ENCODE data around the gene EMSY. TPM values are rescaled to one million over a fixed set of nuclear protein-coding genes. Genes with fewer than 3 reads are reported as not detected.

EMSY gene
- polyA plus RNA-seq, 1 donor = 16.3 TPM

DNA sequence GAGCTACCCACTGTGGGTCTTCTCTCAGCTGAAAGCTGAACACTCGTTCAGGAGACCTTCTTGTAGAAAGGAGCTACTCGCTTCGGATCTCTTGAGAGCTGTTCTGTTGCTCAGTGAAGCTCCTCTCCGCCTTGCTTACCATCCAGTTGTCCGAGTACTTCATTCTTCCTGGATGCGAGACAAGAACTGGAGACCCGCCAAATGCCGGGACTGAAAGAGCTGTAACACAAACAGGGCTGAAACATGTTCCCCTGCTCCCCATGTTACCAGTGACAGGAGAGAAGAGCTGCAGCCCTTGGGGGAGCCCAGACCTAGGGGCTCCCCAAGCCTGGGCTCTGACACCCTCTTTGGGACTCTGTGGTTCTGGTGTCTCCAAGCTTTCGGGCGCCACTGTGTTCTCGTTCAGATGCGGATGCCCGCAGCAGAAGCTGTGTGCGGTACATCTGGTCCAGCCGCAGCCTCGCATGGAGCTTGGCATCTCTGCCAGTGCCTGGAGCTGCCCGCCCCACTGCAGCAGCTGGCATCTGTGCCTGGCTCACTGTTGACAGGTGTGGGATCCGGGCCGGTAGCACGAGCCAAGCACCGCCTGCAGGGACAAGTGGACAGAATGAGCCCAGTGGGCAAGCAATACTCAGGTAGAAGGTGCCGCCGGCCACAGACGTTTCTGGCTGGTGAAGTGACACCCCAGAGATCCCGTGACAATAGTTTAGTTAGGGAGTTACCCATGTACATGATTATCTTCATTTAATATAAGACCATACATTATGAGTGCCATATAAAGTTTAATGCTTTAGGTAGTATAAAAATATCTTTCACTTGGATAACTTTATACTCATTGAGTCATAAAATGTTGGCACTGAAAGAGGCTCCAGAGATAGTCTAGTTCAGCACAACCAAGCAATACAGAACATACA is 49.1 kb downstream of the EMSY start:
- WGBS (ENCODE audit: insufficient coverage, low lambda C conversion rate) = no CpG with 5 or more reads among the region's 25 CpGs
- DNase-seq = no peak
- Histone ChIP-seq H3K9me3 (ENCODE audit: control insufficient read depth, low read depth, low read length) (peaks cover 4% of the 10 kb centered on the region), H3K4me3 (ENCODE audit: low read length) (no peak overlapping the region), H3K4me1 (ENCODE audit: control insufficient read depth, insufficient read depth, low read length) (no peaks in the 10 kb centered on the region), H3K27ac (ENCODE audit: low read length) (no peak overlapping the region), H3K36me3 (ENCODE audit: control insufficient read depth, insufficient read depth, low read length) (peaks cover 21% of the 10 kb centered on the region), H3K27me3 (ENCODE audit: control insufficient read depth, insufficient read depth, low read length) (no peaks in the 10 kb centered on the region)

DNA sequence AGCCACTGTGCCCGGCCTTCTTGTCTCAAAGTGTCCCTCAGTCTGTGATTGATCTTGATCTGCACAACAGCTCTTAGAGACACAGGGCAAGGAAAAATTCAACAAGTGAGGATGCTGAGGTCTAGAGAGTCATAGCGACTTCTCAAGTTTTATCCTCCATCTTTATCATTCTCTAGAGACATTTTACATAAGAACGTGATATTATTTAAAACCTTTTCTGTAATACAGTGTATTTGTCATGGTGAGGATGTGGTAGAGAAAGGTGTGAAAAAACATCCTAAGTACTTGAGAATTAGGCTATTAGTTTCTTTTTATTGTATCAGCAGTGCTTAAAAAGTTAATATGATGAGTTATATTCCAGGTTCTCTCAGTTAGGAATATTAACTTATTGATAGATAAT is 50.2 kb downstream of the EMSY start:
- no peak for DNase-seq
- Histone ChIP-seq H3K27ac (ENCODE audit: low read length) (no peak overlapping the region), H3K9me3 (ENCODE audit: control insufficient read depth, low read depth, low read length) (peaks cover 4% of the 10 kb centered on the region), H3K36me3 (ENCODE audit: control insufficient read depth, insufficient read depth, low read length) (peaks cover 21% of the 10 kb centered on the region), H3K4me1 (ENCODE audit: control insufficient read depth, insufficient read depth, low read length) (no peaks in the 10 kb centered on the region), H3K4me3 (ENCODE audit: low read length) (no peak overlapping the region), H3K27me3 (ENCODE audit: control insufficient read depth, insufficient read depth, low read length) (no peaks in the 10 kb centered on the region)
- WGBS (ENCODE audit: insufficient coverage, low lambda C conversion rate) = 100% methylated on average over 1 of the region's 3 CpGs

GRCh38 chr11:76496174-76496573 is 51.4 kb downstream of the EMSY start:
- Histone ChIP-seq H3K4me1 (ENCODE audit: control insufficient read depth, insufficient read depth, low read length) (no peaks in the 10 kb centered on the region), H3K36me3 (ENCODE audit: control insufficient read depth, insufficient read depth, low read length) (peaks cover 27% of the 10 kb centered on the region), H3K27ac (ENCODE audit: low read length) (no peak overlapping the region), H3K4me3 (ENCODE audit: low read length) (no peak overlapping the region), H3K9me3 (ENCODE audit: control insufficient read depth, low read depth, low read length) (peaks cover 8% of the 10 kb centered on the region), H3K27me3 (ENCODE audit: control insufficient read depth, insufficient read depth, low read length) (no peaks in the 10 kb centered on the region)
- WGBS (ENCODE audit: insufficient coverage, low lambda C conversion rate) = 86% methylated on average over 1 of the region's 1 CpG
- DNase-seq = no peak

DNA sequence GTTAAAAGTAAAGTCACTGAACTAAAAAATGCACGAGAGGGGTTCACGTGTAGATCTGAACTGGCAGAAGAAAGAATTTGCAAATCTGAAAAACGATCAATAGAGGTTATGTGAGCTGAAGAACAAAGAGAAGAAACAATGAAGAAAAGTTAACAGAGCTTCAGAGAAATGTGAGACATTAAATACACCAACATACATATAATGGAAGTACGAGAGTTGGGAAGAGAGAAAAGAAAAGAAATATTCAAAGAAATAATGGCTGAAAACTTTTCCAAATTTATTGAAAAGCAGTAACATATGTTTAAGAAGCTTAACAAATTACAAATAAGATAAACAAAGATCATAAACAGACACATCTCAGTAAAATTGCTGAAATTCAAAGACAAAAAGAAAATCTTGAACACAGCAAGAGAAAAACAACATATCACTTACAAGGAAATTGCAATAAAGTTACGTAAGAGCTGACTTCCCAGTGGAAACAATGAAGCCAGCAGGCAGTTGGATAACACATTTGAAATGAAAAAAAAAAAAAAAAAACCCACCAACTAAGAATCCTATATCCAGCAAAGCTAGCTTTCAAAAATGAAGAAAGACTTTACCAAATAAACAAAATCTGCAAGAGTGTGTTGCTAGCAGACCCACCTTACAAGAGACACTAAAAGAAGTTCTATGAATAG is 56.8 kb downstream of the EMSY start:
- Histone ChIP-seq H3K27me3 (ENCODE audit: control insufficient read depth, insufficient read depth, low read length) (no peaks in the 10 kb centered on the region), H3K4me1 (ENCODE audit: control insufficient read depth, insufficient read depth, low read length) (no peaks in the 10 kb centered on the region), H3K9me3 (ENCODE audit: control insufficient read depth, low read depth, low read length) (peaks cover 14% of the 10 kb centered on the region), H3K27ac (ENCODE audit: low read length) (no peak overlapping the region), H3K36me3 (ENCODE audit: control insufficient read depth, insufficient read depth, low read length) (peaks cover 5% of the 10 kb centered on the region), H3K4me3 (ENCODE audit: low read length) (no peak overlapping the region)
- no peak for DNase-seq
- WGBS (ENCODE audit: insufficient coverage, low lambda C conversion rate) = 100% methylated on average over 5 of the region's 5 CpGs

DNA sequence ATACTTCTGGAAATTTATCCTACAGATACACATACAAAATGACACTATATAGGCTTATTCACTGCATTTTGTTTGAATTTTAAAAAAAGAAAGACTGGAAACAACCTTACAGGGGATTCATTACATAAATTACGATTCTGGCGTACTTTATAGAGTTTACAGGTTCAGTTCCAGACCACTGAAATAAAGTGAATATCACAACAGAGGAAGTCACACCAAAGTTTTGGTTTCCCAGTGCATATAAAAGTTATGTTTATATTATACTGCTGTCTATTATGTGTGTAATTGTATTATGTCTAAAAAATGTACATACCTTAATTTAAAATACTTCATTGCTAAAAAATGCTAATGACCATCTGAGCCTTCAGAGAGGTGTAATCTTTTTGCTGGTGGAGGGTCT is 62.0 kb downstream of the EMSY start:
- H3K27ac ChIP-seq (ENCODE audit: low read length) = no peak overlapping the region
- DNase-seq = no peak
- WGBS (ENCODE audit: insufficient coverage, low lambda C conversion rate) = no CpG with 5 or more reads among the region's 2 CpGs
- no peak overlapping the region for H3K4me3 ChIP-seq (ENCODE audit: low read length)
- H3K27me3 ChIP-seq (ENCODE audit: control insufficient read depth, insufficient read depth, low read length) = no peaks in the 10 kb centered on the region
- no peaks in the 10 kb centered on the region for H3K4me1 ChIP-seq (ENCODE audit: control insufficient read depth, insufficient read depth, low read length)
- H3K36me3 ChIP-seq (ENCODE audit: control insufficient read depth, insufficient read depth, low read length) = peaks cover 4% of the 10 kb centered on the region
- H3K9me3 ChIP-seq (ENCODE audit: control insufficient read depth, low read depth, low read length) = peaks cover 5% of the 10 kb centered on the region

GRCh38 chr11:76510060-76511047 is 65.5 kb downstream of the EMSY start:
- DNase-seq = no peak
- H3K36me3 ChIP-seq (ENCODE audit: control insufficient read depth, insufficient read depth, low read length) = peaks cover 7% of the 10 kb centered on the region
- no peaks in the 10 kb centered on the region for H3K4me1 ChIP-seq (ENCODE audit: control insufficient read depth, insufficient read depth, low read length)
- H3K27ac ChIP-seq (ENCODE audit: low read length) = no peak overlapping the region
- H3K9me3 ChIP-seq (ENCODE audit: control insufficient read depth, low read depth, low read length) = no peaks in the 10 kb centered on the region
- H3K4me3 ChIP-seq (ENCODE audit: low read length) = no peak overlapping the region
- WGBS (ENCODE audit: insufficient coverage, low lambda C conversion rate) = 83% methylated on average over 1 of the region's 5 CpGs
- no peaks in the 10 kb centered on the region for H3K27me3 ChIP-seq (ENCODE audit: control insufficient read depth, insufficient read depth, low read length)

GRCh38 chr11:76512851-76513653 is 68.2 kb downstream of the EMSY start:
- H3K27ac ChIP-seq (ENCODE audit: low read length) = no peak overlapping the region
- WGBS (ENCODE audit: insufficient coverage, low lambda C conversion rate) = no CpG with 5 or more reads among the region's 1 CpG
- H3K9me3 ChIP-seq (ENCODE audit: control insufficient read depth, low read depth, low read length) = no peaks in the 10 kb centered on the region
- peaks cover 12% of the 10 kb centered on the region for H3K36me3 ChIP-seq (ENCODE audit: control insufficient read depth, insufficient read depth, low read length)
- DNase-seq = no peak
- no peaks in the 10 kb centered on the region for H3K27me3 ChIP-seq (ENCODE audit: control insufficient read depth, insufficient read depth, low read length)
- H3K4me1 ChIP-seq (ENCODE audit: control insufficient read depth, insufficient read depth, low read length) = no peaks in the 10 kb centered on the region
- no peak overlapping the region for H3K4me3 ChIP-seq (ENCODE audit: low read length)

DNA sequence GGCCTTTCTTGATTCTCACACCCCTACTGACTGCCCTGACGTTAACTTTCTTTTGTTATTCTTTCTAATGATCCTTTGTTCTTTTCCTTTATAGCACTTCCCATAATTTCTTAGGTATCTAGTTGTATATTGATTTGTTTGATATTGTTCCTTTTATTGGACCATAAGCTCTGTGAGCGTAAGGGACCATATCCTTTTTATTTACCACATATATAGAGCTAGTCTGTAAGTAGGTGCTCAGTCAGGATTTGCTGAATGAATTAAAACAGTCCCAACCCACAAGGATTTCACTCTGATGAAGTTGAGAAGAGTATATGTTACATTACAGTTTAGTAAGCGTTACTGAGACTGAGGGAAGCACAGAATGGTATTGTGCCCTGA is 68.8 kb downstream of the EMSY start:
- H3K36me3 ChIP-seq (ENCODE audit: control insufficient read depth, insufficient read depth, low read length) = peaks cover 11% of the 10 kb centered on the region
- H3K4me1 ChIP-seq (ENCODE audit: control insufficient read depth, insufficient read depth, low read length) = no peaks in the 10 kb centered on the region
- WGBS (ENCODE audit: insufficient coverage, low lambda C conversion rate) = 100% methylated on average over 1 of the region's 3 CpGs
- H3K27me3 ChIP-seq (ENCODE audit: control insufficient read depth, insufficient read depth, low read length) = no peaks in the 10 kb centered on the region
- no peak overlapping the region for H3K27ac ChIP-seq (ENCODE audit: low read length)
- H3K9me3 ChIP-seq (ENCODE audit: control insufficient read depth, low read depth, low read length) = no peaks in the 10 kb centered on the region
- H3K4me3 ChIP-seq (ENCODE audit: low read length) = no peak overlapping the region
- DNase-seq = no peak

DNA sequence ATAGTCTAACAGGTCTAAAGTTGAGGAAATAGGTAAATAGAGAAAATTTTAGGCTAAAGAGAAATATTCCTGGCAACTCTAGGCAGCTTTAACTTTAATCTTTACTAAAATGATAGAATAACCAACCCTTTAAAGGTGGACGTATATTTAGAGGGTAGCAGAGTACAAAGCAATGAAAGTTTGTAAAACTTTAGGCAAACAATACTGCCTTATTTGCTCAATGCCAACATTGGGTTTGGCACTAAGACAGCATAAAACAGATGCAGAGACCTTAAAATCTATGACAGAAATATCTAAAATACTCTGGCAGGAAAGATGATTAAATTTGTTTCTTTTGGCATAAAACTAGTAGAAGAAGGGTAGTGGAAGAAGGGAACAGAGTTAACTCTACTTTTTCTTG is 70.7 kb downstream of the EMSY start:
- no peak for DNase-seq
- H3K27ac ChIP-seq (ENCODE audit: low read length) = no peak overlapping the region
- no CpG with 5 or more reads among the region's 1 CpG for WGBS (ENCODE audit: insufficient coverage, low lambda C conversion rate)
- H3K4me3 ChIP-seq (ENCODE audit: low read length) = no peak overlapping the region
- H3K4me1 ChIP-seq (ENCODE audit: control insufficient read depth, insufficient read depth, low read length) = no peaks in the 10 kb centered on the region
- no peaks in the 10 kb centered on the region for H3K27me3 ChIP-seq (ENCODE audit: control insufficient read depth, insufficient read depth, low read length)
- H3K36me3 ChIP-seq (ENCODE audit: control insufficient read depth, insufficient read depth, low read length) = peaks cover 10% of the 10 kb centered on the region
- no peaks in the 10 kb centered on the region for H3K9me3 ChIP-seq (ENCODE audit: control insufficient read depth, low read depth, low read length)

All from large intestine (tissue), 3 donors.